Esophagus squamous epithelium (tissue), 5 donors: ENCODE results near the gene CTCFL. TPM values are rescaled to one million over a fixed set of nuclear protein-coding genes. Genes with fewer than 3 reads are reported as not detected.

Experiments used
- DNase-seq: peaks from one replicate; lab custom pipeline; 2025; lab: John Stamatoyannopoulos, UW
- H3K27ac ChIP-seq, 4 donors: fragments of 200-600 bp; sonication (generic); one replicate each; pipeline ENCODE4 v1.5.1; 2016 to 2019; ENCODE audit warnings: mild to moderate bottlenecking in 1 of 4
- H3K27me3 ChIP-seq, 4 donors: fragments of 200-600 bp; sonication (generic); 1 replicate in 3 of 4; 2 replicates in 1 of 4; pipeline versions ENCODE4 v1.5.1 to v1.6.0; 2017 to 2021; ENCODE audit warnings: antibody characterized with exemption in 1 of 4
- H3K36me3 ChIP-seq, 3 donors: fragments of 200-600 bp; sonication (generic); one replicate each; pipeline ENCODE4 v1.5.1; 2016 to 2019
- H3K4me1 ChIP-seq, 3 donors: fragments of 200-600 bp; sonication (generic); one replicate each; pipeline ENCODE4 v1.5.1; 2017 to 2019
- H3K4me3 ChIP-seq, 4 donors: fragments of 200-600 bp; sonication (generic); 1 replicate in 3 of 4; 2 replicates in 1 of 4; pipeline ENCODE4 v1.5.1; 2016 to 2019; ENCODE audit warnings: mild to moderate bottlenecking in 2 of 4, moderate library complexity in 1 of 4
- H3K9me3 ChIP-seq, 3 donors: fragments of 200-600 bp; sonication (generic); one replicate each; pipeline ENCODE4 v1.5.1; 2016 to 2019
- CTCF ChIP-seq, 6 experiments: fragments of 450-650 bp in 4 of 6; fragments of 200-600 bp in 2 of 6; sonication (generic) in 2 of 6; IDR thresholded peaks; one replicate each; pipeline ENCODE4 v1.5.1; 2016 to 2019; ENCODE audit warnings: antibody characterized with exemption in 6 of 6, mild to moderate bottlenecking in 4 of 6, moderate library complexity in 4 of 6
- POLR2A ChIP-seq, 4 donors: fragments of 450-650 bp; IDR thresholded peaks; one replicate each; pipeline ENCODE4 v1.6.1; 2017; ENCODE audit warnings: antibody characterized with exemption in 4 of 4, mild to moderate bottlenecking in 4 of 4, moderate library complexity in 3 of 4
- WGBS, 2 donors: methylation state at CpG; one replicate each; pipeline ENCODE4 v1.1.5; 2018; 5-methylcytosine and 5-hydroxymethylcytosine counted together
- intact Hi-C: fragments of 100-400 bp; cut with DNase I; formaldehyde crosslinking; loops from one replicate; pipeline ENCODE4 v1.15.0; 2022
- total RNA-seq, 4 donors: library from RNA; depleted of rRNA; stranded (reverse); fragments of >200 nt; gene quantifications; one replicate each; pipeline ENCODE4 v1.1.0, GENCODE V29; 2016
- donor health status: DM: yes; HTN: yes; CAD: no.

CTCFL gene
- total RNA-seq, 4 donors from 2014 or later = 0.19 TPM; not detected in 3

- peak overlapping the region in 2 of 4 donors; percentile 84 to 89 for H3K27ac ChIP-seq
- TF ChIP-seq POLR2A (IDR thresholded peaks at IDR 0.05) (no peak), CTCF (IDR thresholded peaks at IDR 0.05) (no peak)
- peaks cover 0 to 2% (median 0%) of the 10 kb centered on the region in 3 donors for H3K9me3 ChIP-seq
- no peaks in the 10 kb centered on the region for H3K36me3 ChIP-seq
- H3K4me3 ChIP-seq = no peak overlapping the region
- H3K27me3 ChIP-seq = peaks cover 0 to 1% (median 0%) of the 10 kb centered on the region in 4 donors
- peaks cover 14 to 54% (median 24%) of the 10 kb centered on the region in 3 donors for H3K4me1 ChIP-seq
- WGBS, 2 donors = 46 to 77% methylated on average over 2 of the region's 2 CpGs
- intact Hi-C loops = no loop called here
- DNase-seq = no peak
Observed at GRCh38 chr20:57543754-57544153, 18.8 kb upstream of the CTCFL start.

- TF ChIP-seq CTCF (IDR thresholded peaks at IDR 0.05) (no peak), POLR2A (IDR thresholded peaks at IDR 0.05) (no peak)
- intact Hi-C loops = no loop called here
- DNase-seq = no peak
- Histone ChIP-seq H3K27me3 (peaks cover 0 to 6% (median 0%) of the 10 kb centered on the region in 4 donors), H3K27ac (no peak overlapping the region), H3K36me3 (no peaks in the 10 kb centered on the region), H3K9me3 (peaks cover 0 to 6% (median 0%) of the 10 kb centered on the region in 3 donors), H3K4me3 (no peak overlapping the region), H3K4me1 (peaks cover 5 to 27% (median 15%) of the 10 kb centered on the region in 3 donors)
- WGBS, 2 donors = 66 to 82% methylated on average over 11 to 17 of the region's 17 CpGs
Observed at GRCh38 chr20:57540890-57541580, 16.1 kb upstream of the CTCFL start.

- H3K4me3 ChIP-seq = no peak overlapping the region
- H3K27me3 ChIP-seq = peaks cover 0 to 6% (median 0%) of the 10 kb centered on the region in 4 donors
- peaks cover 0 to 6% (median 0%) of the 10 kb centered on the region in 3 donors for H3K9me3 ChIP-seq
- DNase-seq = no peak
- H3K4me1 ChIP-seq = peaks cover 0 to 16% (median 5%) of the 10 kb centered on the region in 3 donors
- TF ChIP-seq POLR2A (IDR thresholded peaks at IDR 0.05) (no peak), CTCF (IDR thresholded peaks at IDR 0.05) (no peak)
- intact Hi-C loops = no loop called here
- no peaks in the 10 kb centered on the region for H3K36me3 ChIP-seq
- H3K27ac ChIP-seq = no peak overlapping the region
- 67 to 74% methylated on average over 10 to 11 of the region's 12 CpGs for WGBS, 2 donors
Observed at GRCh38 chr20:57539889-57540288, 14.9 kb upstream of the CTCFL start.

GRCh38 chr20:57537822-57538221, 12.9 kb upstream of the CTCFL start:
- WGBS, 2 donors = 88 to 90% methylated on average over 2 of the region's 2 CpGs
- Histone ChIP-seq H3K4me3 (no peak overlapping the region), H3K27ac (no peak overlapping the region), H3K27me3 (peaks cover 0 to 6% (median 0%) of the 10 kb centered on the region in 4 donors), H3K4me1 (no peaks in the 10 kb centered on the region), H3K36me3 (no peaks in the 10 kb centered on the region), H3K9me3 (peaks cover 0 to 6% (median 0%) of the 10 kb centered on the region in 3 donors)
- TF ChIP-seq POLR2A (IDR thresholded peaks at IDR 0.05) = no peak
- TF ChIP-seq CTCF (IDR thresholded peaks at IDR 0.05) = no peak
- no peak for DNase-seq
- intact Hi-C loops = no loop called here
